K562 (cell line): ENCODE results near the gene KHDRBS2. TPM values are rescaled to one million over a fixed set of nuclear protein-coding genes. Genes with fewer than 3 reads are reported as not detected.
"Not testable (repeated sequence)": the region's sequence is repeated elsewhere in the genome, so short reads cannot be mapped to it uniquely, and the experiment has no call there.

Experiments
- ATAC-seq: fragments of 200-7000 bp; cut with Tn5 transposase; 3 replicates; pipeline ENCODE4 v1.9.1; 2020; ENCODE audit warnings: moderate library complexity
- BruUV-seq: library from RNA; stranded (reverse); fragments of 400-500 nt; replicated peaks from 2 replicates; lab custom pipeline; 2021; lab: Mats Ljungman, UMichigan
- CTCF ChIA-PET: fragments of 300-600 bp; formaldehyde crosslinking; extraction: SDS; loops from one replicate; lab custom pipeline; 2021; ENCODE audit warnings: low intra/inter-chr PET ratio; lab: Yijun Ruan, JAX
- POLR2A ChIA-PET: fragments of 300-600, 350-650 bp; sonication (Branson Sonifier 250); formaldehyde crosslinking; extraction: SDS; loops from one replicate; lab custom pipeline; 2021; ENCODE audit warnings: antibody characterized with exemption, inconsistent platforms; lab: Yijun Ruan, JAX
- DNase-seq, 4 experiments: peaks; one replicate each; pipeline versions ENCODE4 v3.0.0 to v3.0.0-alpha.2; 2011 to 2018; ENCODE audit warnings: low spot score in 3 of 4, mixed read lengths in 3 of 4; ENCODE audit errors: extremely low read depth in 1 of 4
- FAIRE-seq: peaks from 2 replicates; lab custom pipeline; 2011; peaks lifted over from hg19 to GRCh38; lab: Jason Lieb, UNC
- H2AFZ ChIP-seq: 2 replicates; pipeline ENCODE4 v1.6.0; 2011; ENCODE audit warnings: low read depth, low read length, control low read depth, inconsistent platforms
- H3K27ac ChIP-seq: fragments of 200-600 bp; 3 replicates; pipeline ENCODE4 v1.8.0; 2011; ENCODE audit warnings: low read depth, mild to moderate bottlenecking, control low read depth, inconsistent platforms, low read length, moderate library complexity, mixed read lengths; ENCODE audit errors: extremely low read depth
- H3K27me3 ChIP-seq, 2 experiments: fragments of 300-600 bp in 1 of 2; 2 replicates in 1 of 2; 3 replicates in 1 of 2; pipeline versions ENCODE4 v1.6.0 to v1.8.0; 2011; ENCODE audit warnings: inconsistent platforms in 2 of 2, low read length in 2 of 2, mild to moderate bottlenecking in 1 of 2, mixed read lengths in 1 of 2, moderate library complexity in 1 of 2; ENCODE audit not compliant: control insufficient read depth in 2 of 2, insufficient read depth in 2 of 2
- H3K36me3 ChIP-seq: fragments of 300-600 bp; 3 replicates; pipeline ENCODE4 v1.8.0; 2011; ENCODE audit warnings: mild to moderate bottlenecking, low read length, inconsistent platforms; ENCODE audit not compliant: control insufficient read depth, insufficient read depth
- H3K4me1 ChIP-seq, 2 experiments: fragments of 200-600 bp in 1 of 2; replicated peaks in 1 of 2; 2 replicates in 1 of 2; 3 replicates in 1 of 2; pipeline versions ENCODE4 v1.5.1 to v1.8.0; 2011; ENCODE audit warnings: inconsistent platforms in 2 of 2, low read length in 2 of 2, mild to moderate bottlenecking in 1 of 2, mixed read lengths in 1 of 2, moderate library complexity in 1 of 2; ENCODE audit not compliant: control insufficient read depth in 2 of 2, insufficient read depth in 2 of 2
- H3K4me2 ChIP-seq: 2 replicates; pipeline ENCODE4 v1.6.1; 2011; ENCODE audit warnings: low read length, control low read depth, inconsistent platforms, mixed read lengths; ENCODE audit not compliant: insufficient read depth
- H3K4me3 ChIP-seq: fragments of 200-600 bp; sonication (generic), shearing (Covaris generic); 2 replicates; pipeline ENCODE4 v1.5.1; 2016; ENCODE audit warnings: control low read depth, inconsistent platforms
- H3K79me2 ChIP-seq: fragments of 200-600 bp; 3 replicates; pipeline ENCODE4 v1.8.0; 2011; ENCODE audit warnings: low read length, inconsistent platforms; ENCODE audit not compliant: control insufficient read depth, insufficient read depth
- H3K9ac ChIP-seq, 2 experiments: 2 replicates each; pipeline versions ENCODE4 v1.6.0 to v1.6.1; 2011; ENCODE audit warnings: low read depth in 2 of 2, low read length in 2 of 2, control low read depth in 1 of 2, inconsistent platforms in 1 of 2, mild to moderate bottlenecking in 1 of 2, mixed read lengths in 1 of 2; ENCODE audit not compliant: insufficient read depth in 1 of 2
- H3K9me1 ChIP-seq: one replicate; pipeline ENCODE4 v1.6.0; 2011; ENCODE audit warnings: inconsistent platforms, mild to moderate bottlenecking, low read length, moderate library complexity; ENCODE audit not compliant: control insufficient read depth, insufficient read depth
- H3K9me3 ChIP-seq: replicated peaks from 2 replicates; pipeline ENCODE4 v1.5.1; 2011; ENCODE audit warnings: low read depth, low read length, inconsistent platforms; ENCODE audit not compliant: control insufficient read depth, insufficient read depth
- H4K20me1 ChIP-seq: replicated peaks from 2 replicates; pipeline ENCODE4 v1.6.1; 2011; ENCODE audit warnings: low read length, inconsistent platforms, mixed read lengths; ENCODE audit not compliant: control insufficient read depth, insufficient read depth
- HNRNPLL ChIP-seq: fragments of 200-400 bp; formaldehyde crosslinking; IDR thresholded peaks from 2 replicates; pipeline ENCODE4 v1.6.1; 2017; ENCODE audit warnings: low read length, low read depth, mild to moderate bottlenecking; ENCODE audit not compliant: poor library complexity, severe bottlenecking
- IRF2 ChIP-seq: sonication (generic); formaldehyde crosslinking; IDR thresholded peaks from 2 replicates; pipeline ENCODE4 v1.8.1; 2022; ENCODE audit warnings: mild to moderate bottlenecking, missing genetic modification reagents
- KAT2B ChIP-seq: IDR thresholded peaks from one replicate; pipeline ENCODE4 v1.6.1; 2012; ENCODE audit warnings: low read depth, mild to moderate bottlenecking, control low read depth, inconsistent platforms, low read length, moderate library complexity
- RAD51 ChIP-seq: fragments of 450-650 bp; IDR thresholded peaks from 2 replicates; pipeline ENCODE4 v1.7.1; 2016; ENCODE audit warnings: low read depth, mild to moderate bottlenecking, borderline replicate concordance
- whole genome bisulfite sequencing: fragments of 100-300 bp; shearing (Covaris generic); methylation state at CpG from one replicate; pipeline ENCODE4 v1.1.6; 2016; ENCODE audit warnings: low coverage, mixed read lengths; ENCODE audit not compliant: insufficient coverage; ENCODE audit errors: missing lambda C conversion rate; 5-methylcytosine and 5-hydroxymethylcytosine counted together
- in situ Hi-C: fragments of 300-500 bp; cut with MboI; formaldehyde crosslinking; loops from 4 replicates; pipeline ENCODE4 v1.15.0; 2018; ENCODE audit warnings: inconsistent platforms, mixed read lengths
- intact Hi-C: fragments of 100-400 bp; cut with micrococcal nuclease; formaldehyde crosslinking; loops from 2 replicates; pipeline ENCODE4 v1.14.2; 2022
- polyA plus RNA-seq, 8 experiments: library from polyadenylated mRNA; depleted of rRNA in 4 of 8; stranded (reverse) in 5 of 8; unstranded in 3 of 8; fragments of >200 nt; fragmentation: Nextera tagmentation in 2 of 8; fragmentation: Illumina TruSeq in 1 of 8; extraction: Ambion mirVana in 2 of 8; extraction: Trizol in 1 of 8; gene quantifications; 2 replicates each; pipeline versions ENCODE4 v1.2.1 to v1.2.3, GENCODE V29; 2011 to 2014; ENCODE audit warnings: inconsistent platforms in 1 of 8, missing spikeins in 1 of 8
- total RNA-seq, 7 experiments: library from RNA; depleted of rRNA in 6 of 7; stranded (reverse); fragments of >200 nt in 6 of 7; fragmentation: Illumina TruSeq in 2 of 7; extraction: Trizol in 2 of 7; gene quantifications; 2 replicates each; pipeline versions ENCODE4 v1.2.1 to v1.2.3, GENCODE V29; 2011 to 2021; ENCODE audit warnings: low replicate concordance in 1 of 7
- TF ChIP-seq, protein P1 (sequence below): sonication (generic); formaldehyde crosslinking; IDR thresholded peaks from 2 replicates; pipeline ENCODE4 v1.8.1; 2023; ENCODE audit warnings: mild to moderate bottlenecking, missing genetic modification reagents

Gene KHDRBS2
- total and polyA plus RNA-seq, 9 of the 15 experiments (the other 6 are each of a cell fraction or from before 2014, with no cell fraction given) = not detected

DNA sequence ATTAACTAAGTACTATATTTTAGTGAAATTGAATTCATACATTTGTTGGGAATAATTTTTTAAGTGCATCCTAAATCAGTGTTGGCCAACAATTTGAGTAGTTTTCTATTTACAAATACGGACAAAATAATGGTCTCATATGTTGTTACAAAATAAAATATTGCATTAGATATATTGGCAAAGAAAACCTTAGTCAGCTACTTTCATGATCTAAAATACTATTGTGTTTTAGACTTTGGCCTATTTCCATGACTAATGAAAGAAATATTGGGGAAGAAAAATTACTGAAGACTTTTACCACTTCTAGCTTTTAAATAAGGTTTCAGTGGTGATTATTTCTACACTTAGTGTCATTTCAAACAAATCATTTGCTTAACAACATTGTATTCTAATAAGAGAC, 498.0 kb downstream of the KHDRBS2 start:
- no peaks in the 10 kb centered on the region for H3K79me2 ChIP-seq
- FAIRE-seq (no peak), DNase-seq (no peak), ATAC-seq (no peak)
- TF ChIP-seq, protein P1, sequence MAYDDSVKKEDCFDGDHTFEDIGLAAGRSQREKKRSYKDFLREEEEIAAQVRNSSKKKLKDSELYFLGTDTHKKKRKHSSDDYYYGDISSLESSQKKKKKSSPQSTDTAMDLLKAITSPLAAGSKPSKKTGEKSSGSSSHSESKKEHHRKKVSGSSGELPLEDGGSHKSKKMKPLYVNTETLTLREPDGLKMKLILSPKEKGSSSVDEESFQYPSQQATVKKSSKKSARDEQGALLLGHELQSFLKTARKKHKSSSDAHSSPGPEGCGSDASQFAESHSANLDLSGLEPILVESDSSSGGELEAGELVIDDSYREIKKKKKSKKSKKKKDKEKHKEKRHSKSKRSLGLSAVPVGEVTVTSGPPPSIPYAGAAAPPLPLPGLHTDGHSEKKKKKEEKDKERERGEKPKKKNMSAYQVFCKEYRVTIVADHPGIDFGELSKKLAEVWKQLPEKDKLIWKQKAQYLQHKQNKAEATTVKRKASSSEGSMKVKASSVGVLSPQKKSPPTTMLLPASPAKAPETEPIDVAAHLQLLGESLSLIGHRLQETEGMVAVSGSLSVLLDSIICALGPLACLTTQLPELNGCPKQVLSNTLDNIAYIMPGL (CRISPR knock-in tag) = no peak
- TF ChIP-seq IRF2 (CRISPR knock-in tag) (no peak), KAT2B (no peak), RAD51 (no peak), HNRNPLL (no peak)
- BruUV-seq = no TSS peak
- 0 out of 2 replicates have a peak, but pooled peaks cover 3% of the 10 kb centered on the region for H3K9me3 ChIP-seq
- no peaks in the 10 kb centered on the region for H4K20me1 ChIP-seq
- H3K9me1 ChIP-seq = no peaks in the 10 kb centered on the region
- H3K4me1 ChIP-seq = no peaks in the 10 kb centered on the region
- H3K27me3 ChIP-seq = no peaks in the 10 kb centered on the region
- WGBS = 0% methylated on average over 1 of the region's 1 CpG
- no peak overlapping the region for H3K27ac ChIP-seq
- no peaks in the 10 kb centered on the region for H3K36me3 ChIP-seq
- no peak overlapping the region for H3K4me3 ChIP-seq
- H3K9ac ChIP-seq = no peak overlapping the region
- H2AFZ ChIP-seq = no peak overlapping the region
- no peak overlapping the region for H3K4me2 ChIP-seq
- intact Hi-C loops = no loop called here
- CTCF ChIA-PET = no interaction called here
- POLR2A ChIA-PET = no interaction called here
- in situ Hi-C loops = no loop called here

- WGBS = under 1% methylated on average over 11 of the region's 11 CpGs
Measured at GRCh38 chr6:61769446-61769845, 516.6 kb downstream of the KHDRBS2 start.

More at GRCh38 chr6:61769446-61769845, 516.6 kb downstream of the KHDRBS2 start:
- H3K4me2 ChIP-seq, POLR2A ChIA-PET, H3K9me3 ChIP-seq, H3K27me3 ChIP-seq, in situ Hi-C loops, H3K9ac ChIP-seq, H3K4me1 ChIP-seq, H3K79me2 ChIP-seq, ATAC-seq, H3K4me3 ChIP-seq, DNase-seq, H3K36me3 ChIP-seq, H2AFZ ChIP-seq, BruUV-seq, H3K27ac ChIP-seq, intact Hi-C loops, H4K20me1 ChIP-seq, CTCF ChIA-PET, FAIRE-seq, H3K9me1 ChIP-seq: not testable (repeated sequence)
